Measurements from ENCODE around the gene UBASH3A. TPM values are rescaled to one million over a fixed set of nuclear protein-coding genes. Genes with fewer than 3 reads are reported as not detected.

UBASH3A gene
- total RNA-seq, 2 experiments from 2014 or later: 59.7 to 60.8 TPM

GRCh38 chr21:42387843-42388340 lies 15.8 kb upstream of the UBASH3A start:
- Mint-ChIP-seq H3K27ac (no peak overlapping the region), H3K4me1 (ENCODE audit: low read depth) (peaks cover 74% of the 10 kb centered on the region), H3K36me3 (ENCODE audit: low read depth) (no peaks in the 10 kb centered on the region), H3K9me3 (peaks cover 3% of the 10 kb centered on the region), H3K4me3 (no peak overlapping the region), H3K27me3 (no peaks in the 10 kb centered on the region)
- POLR2A ChIA-PET: interaction anchor here (1.4 kb wide), 1 partner anchor 16 kb away, joined by 5 read pairs; the partner anchor contains the start of gene UBASH3A
- no peak overlapping the region for H3K27ac ChIP-seq (ENCODE audit: low read depth in 1 of 2, low read length in 2 of 2)
- H3K27me3 ChIP-seq (ENCODE audit: control insufficient read depth in 1 of 2, insufficient read depth in 2 of 2, low read length in 2 of 2): no peaks in the 10 kb centered on the region
- H3K4me3 ChIP-seq (ENCODE audit: low read length): no peak overlapping the region
- CTCF ChIA-PET: interaction anchor here (1.1 kb wide), 1 partner anchor 14 kb away, joined by 3 read pairs; no protein-coding TSS in a partner anchor
- intact Hi-C loops (cut with DNase I, micrococcal nuclease): loop anchor here in 1 of 2 experiments (2.0 kb wide), 1 partner anchor 25 kb away; no protein-coding TSS in a partner anchor
- DNase-seq: peak in 1 of 14 experiments; percentile 24
- peaks cover 0 to 9% of the 10 kb centered on the region in 2 experiments for H3K9me3 ChIP-seq (ENCODE audit: control insufficient read depth in 1 of 2, insufficient read depth in 1 of 2, low read length in 2 of 2)
- no peak for ATAC-seq (ENCODE audit: poor library complexity)
- peaks cover 42% of the 10 kb centered on the region for H3K4me1 ChIP-seq (ENCODE audit: insufficient read depth, low read length)
- H3K36me3 ChIP-seq (ENCODE audit: insufficient read depth, low read length): no peaks in the 10 kb centered on the region
- TF ChIP-seq, protein P1, sequence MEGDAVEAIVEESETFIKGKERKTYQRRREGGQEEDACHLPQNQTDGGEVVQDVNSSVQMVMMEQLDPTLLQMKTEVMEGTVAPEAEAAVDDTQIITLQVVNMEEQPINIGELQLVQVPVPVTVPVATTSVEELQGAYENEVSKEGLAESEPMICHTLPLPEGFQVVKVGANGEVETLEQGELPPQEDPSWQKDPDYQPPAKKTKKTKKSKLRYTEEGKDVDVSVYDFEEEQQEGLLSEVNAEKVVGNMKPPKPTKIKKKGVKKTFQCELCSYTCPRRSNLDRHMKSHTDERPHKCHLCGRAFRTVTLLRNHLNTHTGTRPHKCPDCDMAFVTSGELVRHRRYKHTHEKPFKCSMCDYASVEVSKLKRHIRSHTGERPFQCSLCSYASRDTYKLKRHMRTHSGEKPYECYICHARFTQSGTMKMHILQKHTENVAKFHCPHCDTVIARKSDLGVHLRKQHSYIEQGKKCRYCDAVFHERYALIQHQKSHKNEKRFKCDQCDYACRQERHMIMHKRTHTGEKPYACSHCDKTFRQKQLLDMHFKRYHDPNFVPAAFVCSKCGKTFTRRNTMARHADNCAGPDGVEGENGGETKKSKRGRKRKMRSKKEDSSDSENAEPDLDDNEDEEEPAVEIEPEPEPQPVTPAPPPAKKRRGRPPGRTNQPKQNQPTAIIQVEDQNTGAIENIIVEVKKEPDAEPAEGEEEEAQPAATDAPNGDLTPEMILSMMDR (IDR thresholded peaks at IDR 0.05): no peak

DNA sequence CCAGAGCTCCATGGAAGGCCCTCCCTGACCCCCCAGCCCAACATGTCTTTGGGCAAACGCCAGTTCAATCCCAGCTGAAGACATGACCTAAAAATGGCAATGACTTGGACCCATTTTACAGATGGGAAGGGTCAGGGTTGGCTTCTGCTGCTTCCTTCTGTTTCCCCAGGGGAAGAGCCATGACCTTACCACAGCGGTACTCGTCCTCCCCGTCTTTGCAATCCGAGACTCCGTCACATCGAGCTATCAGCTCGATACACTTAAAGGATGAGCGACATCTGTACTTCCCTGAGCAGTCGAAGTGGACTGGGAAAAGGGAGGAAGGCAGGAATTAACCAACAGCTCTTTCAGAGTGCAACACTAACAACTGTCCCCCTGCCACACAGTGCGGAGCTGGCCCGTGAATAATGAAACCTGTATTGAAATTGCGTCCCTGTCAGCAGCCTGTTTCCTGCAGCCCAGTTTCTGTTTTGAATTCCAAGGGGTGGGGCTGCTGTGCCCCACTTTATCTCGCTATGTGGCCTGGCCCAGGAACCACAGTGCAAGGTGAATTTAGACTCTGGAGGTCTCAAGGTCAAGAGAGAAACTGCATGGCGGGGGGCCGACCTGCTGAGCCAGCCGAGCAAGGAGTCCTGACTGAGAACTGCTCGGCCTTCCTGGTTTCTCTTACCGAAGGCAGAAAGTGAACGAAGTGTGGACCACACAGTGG lies 14.8 kb upstream of the UBASH3A start:
- Histone ChIP-seq H3K4me3 (ENCODE audit: low read length) (peak overlapping the region; percentile 13), H3K27ac (ENCODE audit: low read depth in 1 of 2, low read length in 2 of 2) (no peak overlapping the region), H3K4me1 (ENCODE audit: insufficient read depth, low read length) (peaks cover 47% of the 10 kb centered on the region), H3K36me3 (ENCODE audit: insufficient read depth, low read length) (no peaks in the 10 kb centered on the region), H3K9me3 (ENCODE audit: control insufficient read depth in 1 of 2, insufficient read depth in 1 of 2, low read length in 2 of 2) (peaks cover 0 to 3% of the 10 kb centered on the region in 2 experiments), H3K27me3 (ENCODE audit: control insufficient read depth in 1 of 2, insufficient read depth in 2 of 2, low read length in 2 of 2) (no peaks in the 10 kb centered on the region)
- H3K36me3 Mint-ChIP-seq (ENCODE audit: low read depth): no peaks in the 10 kb centered on the region
- peaks cover 3% of the 10 kb centered on the region for H3K9me3 Mint-ChIP-seq
- POLR2A ChIA-PET: interaction anchor here (0.8 to 0.9 kb wide), 2 partner anchors 15 to 36 kb away, joined by 3 read pairs; partner anchors contain the start of gene UBASH3A
- H3K27ac Mint-ChIP-seq: no peak overlapping the region
- DNase-seq (peak in 2 of 14 experiments; percentile 28 to 50), ATAC-seq (ENCODE audit: poor library complexity) (no peak)
- peaks cover 80% of the 10 kb centered on the region for H3K4me1 Mint-ChIP-seq (ENCODE audit: low read depth)
- intact Hi-C loops (cut with DNase I, micrococcal nuclease): loop anchor here in 1 of 2 experiments (2.0 kb wide), 1 partner anchor 26 kb away; no protein-coding TSS in a partner anchor
- TF ChIP-seq, protein P1 (IDR thresholded peaks at IDR 0.05): no peak
- no peaks in the 10 kb centered on the region for H3K27me3 Mint-ChIP-seq
- H3K4me3 Mint-ChIP-seq: no peak overlapping the region
- CTCF ChIA-PET: interaction anchor here (1.1 kb wide), 1 partner anchor 13 kb away, joined by 3 read pairs; no protein-coding TSS in a partner anchor

DNA sequence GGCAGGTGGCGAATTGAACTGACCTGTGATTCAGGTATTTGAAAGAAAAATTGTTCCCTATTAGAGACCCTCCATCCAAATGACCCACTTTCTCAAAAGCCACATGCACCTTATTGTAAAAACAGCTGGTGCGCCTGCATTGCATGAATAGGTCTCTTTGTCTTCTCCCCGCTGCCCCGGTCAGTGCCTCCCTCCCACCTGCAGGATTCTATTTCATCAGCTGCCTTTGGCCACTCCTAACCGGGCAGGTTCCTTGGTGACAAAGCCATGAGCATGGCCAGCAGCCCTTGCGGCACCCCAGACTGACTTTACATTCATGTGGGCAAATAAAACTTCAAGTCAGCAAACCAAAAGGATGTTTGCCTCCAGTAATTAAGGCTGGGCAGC lies 14.3 kb upstream of the UBASH3A start:
- ATAC-seq (ENCODE audit: poor library complexity): no peak
- peaks cover 3% of the 10 kb centered on the region for H3K9me3 Mint-ChIP-seq
- H3K27ac ChIP-seq (ENCODE audit: low read depth in 1 of 2, low read length in 2 of 2): no peak overlapping the region
- ChIA-PET CTCF (no interaction called here), POLR2A (no interaction called here)
- H3K27me3 ChIP-seq (ENCODE audit: control insufficient read depth in 1 of 2, insufficient read depth in 2 of 2, low read length in 2 of 2): no peaks in the 10 kb centered on the region
- H3K27ac Mint-ChIP-seq: peak overlapping the region; percentile 13
- H3K9me3 ChIP-seq (ENCODE audit: control insufficient read depth in 1 of 2, insufficient read depth in 1 of 2, low read length in 2 of 2): peaks cover 0 to 3% of the 10 kb centered on the region in 2 experiments
- H3K4me3 ChIP-seq (ENCODE audit: low read length): peak overlapping the region; percentile 13
- no peak overlapping the region for H3K4me3 Mint-ChIP-seq
- peaks cover 75% of the 10 kb centered on the region for H3K4me1 Mint-ChIP-seq (ENCODE audit: low read depth)
- no peak for DNase-seq
- H3K36me3 ChIP-seq (ENCODE audit: insufficient read depth, low read length): no peaks in the 10 kb centered on the region
- intact Hi-C loops (cut with DNase I, micrococcal nuclease): loop anchor here in 1 of 2 experiments (2.0 kb wide), 1 partner anchor 27 kb away; no protein-coding TSS in a partner anchor
- H3K36me3 Mint-ChIP-seq (ENCODE audit: low read depth): no peaks in the 10 kb centered on the region
- peaks cover 46% of the 10 kb centered on the region for H3K4me1 ChIP-seq (ENCODE audit: insufficient read depth, low read length)
- H3K27me3 Mint-ChIP-seq: no peaks in the 10 kb centered on the region
- TF ChIP-seq, protein P1 (IDR thresholded peaks at IDR 0.05): no peak

Measured in CD4-positive, alpha-beta T cell (primary cell).